Measurements from ENCODE around the gene PRKAR1B. TPM values are rescaled to one million over a fixed set of nuclear protein-coding genes. Genes with fewer than 3 reads are reported as not detected.

PRKAR1B gene
- total RNA-seq, 2 experiments from 2014 or later = 15.5 to 15.8 TPM

DNA sequence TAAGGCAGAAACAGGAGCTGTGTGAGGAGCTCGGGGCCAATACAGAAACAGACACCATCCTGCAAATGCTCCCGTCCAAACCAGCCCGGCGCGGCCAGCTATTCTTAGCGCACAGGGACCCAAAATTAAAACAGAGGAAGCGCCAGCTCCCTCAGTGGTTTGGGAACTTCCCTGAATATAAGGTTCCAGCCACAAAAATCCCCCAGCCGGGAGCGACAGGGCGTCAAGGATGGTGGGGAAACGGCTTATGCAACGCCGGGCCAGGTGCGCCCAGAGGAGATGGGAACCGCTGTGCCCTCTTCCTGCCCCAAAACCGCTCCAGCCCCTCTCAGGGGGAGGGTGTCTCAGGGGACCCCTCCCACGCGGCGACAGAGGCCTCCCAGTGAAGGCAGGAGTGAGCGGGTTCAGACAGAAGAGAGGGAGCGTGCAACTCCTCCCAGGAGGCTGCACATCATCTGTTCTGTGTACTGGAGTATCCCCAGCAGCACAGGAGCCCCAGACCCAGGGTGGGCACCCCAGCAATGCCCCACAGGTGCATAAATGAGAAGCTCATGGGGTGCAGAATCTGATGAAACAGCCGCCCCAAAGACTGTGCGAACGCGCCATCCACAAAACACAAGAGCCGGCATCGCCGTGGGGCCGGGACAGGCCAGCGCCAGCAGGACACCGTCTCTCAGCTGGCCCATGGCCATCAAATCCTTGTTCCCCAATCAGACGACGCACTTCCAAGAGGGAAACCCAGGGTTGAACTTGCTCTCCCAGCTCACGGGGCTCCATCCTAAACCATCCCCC is 133.6 kb downstream of the PRKAR1B start:
- peak; percentile 65 for DNase-seq
- peak overlapping the region; percentile 69 for H3K27ac Mint-ChIP-seq
- CTCF ChIA-PET = no interaction called here
- peaks cover 31% of the 10 kb centered on the region for H3K4me1 Mint-ChIP-seq (ENCODE audit: low read depth)
- no peaks in the 10 kb centered on the region for H3K27me3 Mint-ChIP-seq (ENCODE audit: low read depth)
- peak overlapping the region; percentile 36 for H3K4me3 Mint-ChIP-seq
- H3K36me3 Mint-ChIP-seq (ENCODE audit: low read depth) = peaks cover 23% of the 10 kb centered on the region
- peaks cover 7% of the 10 kb centered on the region for H3K9me3 Mint-ChIP-seq
- intact Hi-C loops (cut with micrococcal nuclease) = loop anchor here (1.0 kb wide), 2 partner anchors 8 kb away; no protein-coding TSS in a partner anchor

DNA sequence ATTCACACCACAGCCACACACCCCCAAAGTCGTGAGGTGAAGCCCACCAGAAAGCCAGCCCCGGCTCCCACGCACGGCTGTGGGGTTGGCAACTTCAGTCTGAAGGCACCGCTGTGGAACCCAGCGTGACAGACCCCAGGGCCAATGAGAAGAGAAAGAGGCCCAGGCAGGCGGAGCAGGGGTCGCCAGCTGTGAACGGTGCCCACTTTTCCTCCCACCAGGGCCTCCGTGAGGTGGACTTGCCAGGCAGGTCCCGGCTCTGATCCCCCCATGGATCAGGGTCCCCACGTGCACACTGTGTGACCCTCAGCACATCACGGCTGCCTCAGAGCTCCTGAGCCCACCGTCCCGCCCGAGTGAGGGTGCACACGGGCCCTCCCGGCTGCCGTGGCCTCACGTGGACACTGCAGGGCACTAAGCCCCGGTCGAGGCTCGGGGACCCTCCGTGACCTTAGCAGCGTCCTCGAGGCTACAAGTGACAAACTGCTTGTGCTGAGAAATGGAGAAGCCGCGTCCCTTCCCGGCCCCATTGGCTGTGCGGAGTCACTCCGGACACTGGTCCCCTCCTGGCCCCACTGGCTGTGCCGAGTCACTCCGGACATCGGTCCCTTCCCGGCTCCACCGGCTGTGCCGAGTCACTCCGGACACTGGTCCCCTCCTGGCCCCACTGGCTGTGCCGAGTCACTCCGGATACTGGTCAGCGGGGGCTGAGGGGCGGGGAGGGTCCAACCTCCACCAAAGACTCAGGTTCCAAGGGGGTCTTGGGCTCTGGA is 135.0 kb downstream of the PRKAR1B start:
- intact Hi-C loops (cut with micrococcal nuclease) = no loop called here
- Mint-ChIP-seq H3K4me3 (no peak overlapping the region), H3K9me3 (peaks cover 10% of the 10 kb centered on the region), H3K4me1 (ENCODE audit: low read depth) (peaks cover 24% of the 10 kb centered on the region), H3K27ac (no peak overlapping the region), H3K27me3 (ENCODE audit: low read depth) (no peaks in the 10 kb centered on the region), H3K36me3 (ENCODE audit: low read depth) (peaks cover 30% of the 10 kb centered on the region)
- no peak for DNase-seq
- CTCF ChIA-PET = no interaction called here

DNA sequence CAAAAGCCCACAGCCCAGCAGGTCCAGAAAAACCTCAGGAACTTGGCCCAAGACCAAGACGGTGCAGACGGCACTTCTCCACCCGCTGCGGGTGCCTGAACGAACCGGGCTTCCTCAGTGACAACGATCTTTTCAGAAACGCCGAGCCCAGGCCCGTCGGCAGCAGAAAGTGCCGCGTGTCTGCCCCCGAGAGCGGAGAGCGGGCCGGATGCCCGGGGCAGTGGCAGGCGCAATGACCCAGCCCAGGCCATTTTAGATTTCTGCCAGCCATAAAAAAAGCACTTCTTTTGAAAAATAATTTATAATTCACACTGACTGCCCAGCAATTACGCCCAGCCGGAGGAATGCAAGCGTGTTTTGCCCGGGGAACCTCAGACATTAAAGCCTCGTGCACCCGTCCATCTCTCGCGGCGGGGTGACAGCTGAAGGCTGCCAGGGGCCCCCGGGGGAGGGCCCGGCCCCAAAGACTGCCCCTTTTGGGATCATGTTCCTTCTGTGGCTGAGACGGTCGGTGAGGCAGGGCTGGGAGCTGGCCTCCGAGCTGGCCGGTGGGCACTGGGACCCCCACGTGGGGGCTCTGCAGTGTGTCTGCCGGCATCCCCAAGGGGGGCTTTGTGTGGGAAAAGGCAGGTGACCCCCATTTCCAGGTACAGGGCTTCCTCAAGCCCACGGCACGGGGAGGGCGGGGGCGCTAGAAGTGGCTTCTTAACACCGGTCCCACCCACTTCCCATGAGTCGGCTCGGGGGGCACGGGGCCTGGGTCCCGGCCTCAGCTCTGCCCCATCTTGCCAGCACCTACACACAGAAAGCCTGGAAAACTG is 136.1 kb downstream of the PRKAR1B start:
- intact Hi-C loops (cut with micrococcal nuclease) = no loop called here
- H3K4me3 Mint-ChIP-seq = no peak overlapping the region
- H3K9me3 Mint-ChIP-seq = peaks cover 16% of the 10 kb centered on the region
- CTCF ChIA-PET = no interaction called here
- peaks cover 35% of the 10 kb centered on the region for H3K36me3 Mint-ChIP-seq (ENCODE audit: low read depth)
- no peak for DNase-seq
- H3K4me1 Mint-ChIP-seq (ENCODE audit: low read depth) = peaks cover 26% of the 10 kb centered on the region
- H3K27ac Mint-ChIP-seq = no peak overlapping the region
- no peaks in the 10 kb centered on the region for H3K27me3 Mint-ChIP-seq (ENCODE audit: low read depth)

DNA sequence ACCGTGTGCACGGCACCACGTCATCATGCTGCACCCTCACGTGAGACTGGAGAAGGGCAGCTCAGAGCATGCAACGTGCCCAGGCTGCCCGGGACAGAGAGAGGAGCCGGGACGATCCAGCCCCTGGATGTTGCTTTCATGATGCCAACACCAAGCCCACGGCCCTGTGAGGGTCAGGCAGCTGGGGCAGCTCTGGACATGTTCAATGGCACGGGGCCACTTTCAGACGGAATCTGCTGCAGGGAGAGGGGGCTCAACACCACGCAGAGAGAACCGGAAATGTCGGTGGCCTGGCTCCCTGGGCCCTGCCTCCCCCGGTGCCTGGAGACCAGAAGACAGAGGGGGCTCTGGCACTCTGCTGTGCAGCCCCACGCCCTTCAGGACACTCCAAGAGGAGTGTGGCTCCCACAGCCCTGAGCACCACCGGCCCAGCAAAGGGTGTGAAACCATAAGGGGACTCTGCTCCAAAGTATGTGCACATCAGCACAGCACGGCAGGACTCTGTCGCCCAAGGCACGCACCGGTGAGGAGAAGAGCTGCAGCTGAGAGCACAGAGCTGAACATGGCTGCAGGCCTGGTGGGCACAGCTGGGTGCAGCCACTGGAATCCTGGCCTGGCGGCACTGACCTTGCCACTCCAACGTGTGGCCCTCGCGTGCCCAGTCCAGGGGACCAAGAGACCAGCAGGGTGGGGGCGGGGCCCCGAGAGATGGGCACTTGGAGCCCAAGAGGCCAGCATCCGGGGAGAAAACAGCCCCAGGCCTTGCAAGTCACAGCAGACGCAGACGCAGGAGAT is 137.1 kb downstream of the PRKAR1B start:
- Mint-ChIP-seq H3K27ac (no peak overlapping the region), H3K4me3 (no peak overlapping the region), H3K4me1 (ENCODE audit: low read depth) (peaks cover 29% of the 10 kb centered on the region), H3K27me3 (ENCODE audit: low read depth) (no peaks in the 10 kb centered on the region), H3K36me3 (ENCODE audit: low read depth) (peaks cover 37% of the 10 kb centered on the region), H3K9me3 (peaks cover 20% of the 10 kb centered on the region)
- DNase-seq = no peak
- intact Hi-C loops (cut with micrococcal nuclease) = no loop called here
- CTCF ChIA-PET = no interaction called here

DNA sequence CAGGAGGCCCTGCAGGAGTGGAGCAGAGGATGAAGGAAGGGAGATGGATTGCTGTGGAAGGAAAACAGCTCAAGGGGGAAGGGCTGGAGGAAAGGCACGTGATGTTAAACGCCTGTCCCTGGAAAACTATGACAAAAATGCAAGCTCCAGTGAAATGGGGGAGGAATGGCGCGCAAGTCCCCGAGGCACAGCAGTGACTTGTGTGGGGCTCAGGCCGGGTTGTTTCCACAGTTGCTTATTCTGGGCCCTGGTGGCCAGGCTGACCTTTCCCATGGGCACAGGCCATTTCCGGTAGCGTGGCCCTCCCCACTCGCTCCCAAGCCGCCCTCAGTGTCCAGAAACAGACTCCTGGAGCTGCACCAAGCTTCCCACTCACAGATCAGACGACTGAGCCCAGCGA is 139.3 kb downstream of the PRKAR1B start:
- Mint-ChIP-seq H3K4me1 (ENCODE audit: low read depth) (peaks cover 36% of the 10 kb centered on the region), H3K27ac (no peak overlapping the region), H3K4me3 (no peak overlapping the region), H3K9me3 (peaks cover 20% of the 10 kb centered on the region), H3K36me3 (ENCODE audit: low read depth) (peaks cover 48% of the 10 kb centered on the region), H3K27me3 (ENCODE audit: low read depth) (no peaks in the 10 kb centered on the region)
- DNase-seq = no peak
- intact Hi-C loops (cut with micrococcal nuclease) = no loop called here
- CTCF ChIA-PET = interaction anchor here (0.6 kb wide), 1 partner anchor 37 kb away, joined by 3 read pairs; no protein-coding TSS in a partner anchor

DNA sequence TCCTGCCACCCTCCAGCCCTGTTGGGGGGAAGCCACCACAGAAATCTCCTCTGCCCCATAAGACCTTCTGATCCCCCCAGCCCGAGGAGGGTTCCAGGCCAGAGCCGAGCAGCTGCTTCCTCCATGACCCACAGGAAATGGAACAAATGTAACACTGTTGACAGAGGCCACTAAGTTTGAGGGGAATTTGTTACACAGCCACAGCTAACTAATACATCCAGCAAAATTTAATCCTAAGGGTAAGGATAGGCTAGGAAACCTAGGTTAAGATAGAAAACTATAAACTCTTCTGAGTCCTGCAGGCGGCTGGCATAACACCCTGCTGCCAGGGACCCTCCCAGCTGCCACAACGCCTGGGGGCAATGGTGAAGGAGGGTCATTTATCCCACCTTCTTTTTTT is 140.6 kb downstream of the PRKAR1B start:
- Mint-ChIP-seq H3K4me1 (ENCODE audit: low read depth) (peaks cover 37% of the 10 kb centered on the region), H3K27ac (peak overlapping the region; percentile 95), H3K27me3 (ENCODE audit: low read depth) (no peaks in the 10 kb centered on the region), H3K9me3 (peaks cover 20% of the 10 kb centered on the region), H3K4me3 (no peak overlapping the region), H3K36me3 (ENCODE audit: low read depth) (peaks cover 46% of the 10 kb centered on the region)
- intact Hi-C loops (cut with micrococcal nuclease) = no loop called here
- no peak for DNase-seq
- CTCF ChIA-PET = no interaction called here

DNA sequence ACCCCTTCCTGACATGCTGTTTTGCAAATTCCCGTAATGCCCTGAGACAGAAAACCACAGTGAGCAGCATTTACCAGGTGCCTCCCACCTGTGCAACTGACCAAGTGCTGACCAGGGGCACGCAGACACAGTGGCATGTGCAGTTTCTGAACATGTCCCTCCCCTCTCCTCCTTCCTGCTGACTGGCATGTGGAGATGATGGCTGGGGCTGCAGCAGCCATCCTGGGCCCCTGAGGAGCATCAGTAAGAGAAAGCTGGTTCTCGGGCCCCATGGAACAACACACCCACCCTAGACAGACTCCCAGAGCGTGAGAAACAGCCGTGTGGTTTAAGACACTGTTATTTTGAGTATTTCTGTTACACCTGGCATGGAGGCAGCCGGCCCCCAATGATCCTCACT is 141.2 kb downstream of the PRKAR1B start:
- CTCF ChIA-PET = no interaction called here
- intact Hi-C loops (cut with micrococcal nuclease) = loop anchor here (1.0 to 2.0 kb wide), 2 partner anchors 7 to 65 kb away; no protein-coding TSS in a partner anchor

DNA sequence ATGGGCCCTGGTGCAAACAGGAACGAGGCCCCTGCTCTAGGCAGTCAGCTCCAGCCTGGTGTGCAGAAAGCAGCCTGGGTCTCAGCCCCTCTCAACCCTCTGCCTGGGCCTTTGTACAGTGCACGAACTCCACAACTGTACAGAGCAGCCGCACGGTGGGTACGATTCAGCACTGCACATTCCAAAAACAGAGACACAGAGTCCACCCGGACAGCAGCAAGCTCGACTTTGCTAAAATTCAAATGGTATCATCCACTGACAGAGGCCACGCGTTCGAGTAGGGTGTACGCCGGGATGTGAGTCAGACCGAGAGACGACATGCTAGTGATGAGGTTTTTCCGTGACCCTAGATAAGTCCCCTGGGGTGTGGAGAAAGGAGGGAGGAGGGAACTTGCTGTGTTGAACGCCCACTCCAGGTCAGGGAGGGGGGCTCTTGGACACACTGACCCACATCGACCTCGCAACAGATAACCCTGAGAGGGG is 141.8 kb downstream of the PRKAR1B start:
- H3K9me3 Mint-ChIP-seq = peaks cover 20% of the 10 kb centered on the region
- DNase-seq = peak; percentile 87
- intact Hi-C loops (cut with micrococcal nuclease) = loop anchor here (1.0 to 2.0 kb wide), 2 partner anchors 8 to 64 kb away; no protein-coding TSS in a partner anchor

More for the DNA sequence above, 141.2 kb downstream of the PRKAR1B start:
- Mint-ChIP-seq H3K27ac (peak overlapping the region; percentile 95), H3K9me3 (peaks cover 20% of the 10 kb centered on the region), H3K27me3 (ENCODE audit: low read depth) (no peaks in the 10 kb centered on the region), H3K4me3 (no peak overlapping the region), H3K36me3 (ENCODE audit: low read depth) (peaks cover 46% of the 10 kb centered on the region), H3K4me1 (ENCODE audit: low read depth) (peaks cover 38% of the 10 kb centered on the region)
- no peak for DNase-seq

DNA sequence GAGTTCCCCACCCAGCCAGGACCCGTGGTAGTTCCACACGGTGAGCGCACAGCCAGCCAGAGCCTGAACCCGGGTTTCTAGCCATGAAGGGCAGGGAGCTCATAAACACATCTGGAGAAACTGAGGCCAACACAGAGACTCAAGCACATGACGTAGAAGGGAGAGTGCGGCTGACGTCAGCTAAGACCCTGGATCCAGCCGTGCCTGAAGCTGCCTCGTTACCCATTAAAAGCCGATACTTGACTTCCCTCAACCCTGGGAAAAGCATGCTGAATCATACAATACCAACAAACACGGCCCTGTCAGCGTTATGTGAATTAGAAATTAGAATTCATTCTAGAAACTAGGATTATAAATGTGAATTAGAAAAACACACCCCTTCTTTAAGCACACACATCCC is 142.3 kb downstream of the PRKAR1B start:
- Mint-ChIP-seq H3K36me3 (ENCODE audit: low read depth) (peaks cover 46% of the 10 kb centered on the region), H3K27ac (peak overlapping the region; percentile 95), H3K9me3 (peaks cover 20% of the 10 kb centered on the region), H3K4me1 (ENCODE audit: low read depth) (peaks cover 38% of the 10 kb centered on the region), H3K4me3 (peak overlapping the region; percentile 85), H3K27me3 (ENCODE audit: low read depth) (no peaks in the 10 kb centered on the region)
- DNase-seq = no peak
- intact Hi-C loops (cut with micrococcal nuclease) = loop anchor here (1.0 to 5.0 kb wide), 7 partner anchors 8 to 223 kb away; partner anchors contain the start of gene DNAAF5
- CTCF ChIA-PET = interaction anchor here (0.9 to 1.4 kb wide), 3 partner anchors 16 to 83 kb away, joined by 3 to 5 read pairs (median 4); no protein-coding TSS in a partner anchor

More for the DNA sequence above, 141.8 kb downstream of the PRKAR1B start:
- Mint-ChIP-seq H3K4me3 (peak overlapping the region; percentile 17), H3K36me3 (ENCODE audit: low read depth) (peaks cover 46% of the 10 kb centered on the region), H3K27ac (peak overlapping the region; percentile 95), H3K27me3 (ENCODE audit: low read depth) (no peaks in the 10 kb centered on the region), H3K4me1 (ENCODE audit: low read depth) (peaks cover 38% of the 10 kb centered on the region)
- CTCF ChIA-PET = interaction anchor here (0.9 to 1.4 kb wide), 3 partner anchors 15 to 83 kb away, joined by 3 to 5 read pairs (median 4); no protein-coding TSS in a partner anchor

DNA sequence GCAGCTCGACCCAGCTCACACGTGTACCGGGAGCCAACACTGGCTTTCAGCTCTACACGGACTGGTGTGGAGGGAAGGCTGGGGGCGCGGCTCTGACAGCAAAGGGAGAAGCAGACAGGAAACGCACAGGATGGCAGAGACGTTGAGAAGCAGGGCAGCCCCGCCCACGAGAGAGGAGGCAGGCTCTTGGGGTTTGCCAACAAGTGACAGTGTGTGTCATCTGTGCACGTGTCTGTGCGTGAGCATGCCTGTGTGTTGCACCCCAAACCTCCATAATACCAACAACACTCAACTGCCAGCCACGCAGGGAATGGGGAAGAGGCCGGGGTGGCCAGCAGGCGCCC is 143.0 kb downstream of the PRKAR1B start:
- CTCF ChIA-PET = interaction anchor here (1.0 to 1.4 kb wide), 3 partner anchors 16 to 84 kb away, joined by 3 to 5 read pairs (median 4); no protein-coding TSS in a partner anchor
- Mint-ChIP-seq H3K36me3 (ENCODE audit: low read depth) (peaks cover 40% of the 10 kb centered on the region), H3K27ac (peak overlapping the region; percentile 95), H3K4me3 (peak overlapping the region; percentile 85), H3K9me3 (peaks cover 20% of the 10 kb centered on the region), H3K4me1 (ENCODE audit: low read depth) (peaks cover 38% of the 10 kb centered on the region), H3K27me3 (ENCODE audit: low read depth) (no peaks in the 10 kb centered on the region)
- intact Hi-C loops (cut with micrococcal nuclease) = loop anchor here (1.0 to 5.0 kb wide), 6 partner anchors 17 to 222 kb away; partner anchors contain the start of gene DNAAF5
- peak; percentile 98 for DNase-seq

Data from activated naive CD4-positive, alpha-beta T cell treated with anti-CD3 and anti-CD28 coated beads for 36 hours (primary cell).